GM12892 (cell line): ENCODE measurements around the gene PM20D2.

ENCODE experiments used
- POLR2A ChIP-seq: IDR thresholded peaks from 2 replicates; pipeline ENCODE4 v1.6.1; 2011; ENCODE audit warnings: low read depth, low read length, control low read depth
- POLR2AphosphoS5 ChIP-seq: IDR thresholded peaks from 2 replicates; pipeline ENCODE4 v1.6.1; 2011; ENCODE audit warnings: low read depth, low read length, control low read depth
- TAF1 ChIP-seq: IDR thresholded peaks from 2 replicates; pipeline ENCODE4 v1.6.1; 2011; ENCODE audit warnings: low read depth, mild to moderate bottlenecking, control low read depth, low read length, borderline replicate concordance

DNA sequence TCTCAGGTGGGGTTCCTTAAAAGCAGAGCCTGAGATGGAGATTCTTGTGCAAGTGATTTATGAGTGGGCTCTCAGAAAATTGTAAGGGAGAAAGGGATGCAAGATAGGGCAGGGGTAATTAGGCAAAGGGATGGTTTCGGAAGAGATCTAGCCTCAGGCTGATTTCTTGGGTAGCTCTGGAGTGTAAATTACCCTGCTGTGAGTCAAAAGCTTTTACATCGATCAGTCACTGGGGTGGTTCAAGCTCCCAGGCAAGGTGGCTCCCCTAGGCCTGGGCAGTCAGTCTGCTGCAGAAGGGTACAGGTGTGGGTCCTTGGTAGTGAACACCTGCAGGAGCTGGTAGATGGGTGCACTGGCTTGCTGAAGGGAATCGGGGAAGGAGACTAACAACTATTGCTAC is 11.1 kb upstream of the PM20D2 start:
- TF ChIP-seq POLR2AphosphoS5, result no peak
- TF ChIP-seq POLR2A, result no peak
- no peak for TF ChIP-seq TAF1
